ENCODE measurements around the gene RAMP3.

Gene RAMP3

DNA sequence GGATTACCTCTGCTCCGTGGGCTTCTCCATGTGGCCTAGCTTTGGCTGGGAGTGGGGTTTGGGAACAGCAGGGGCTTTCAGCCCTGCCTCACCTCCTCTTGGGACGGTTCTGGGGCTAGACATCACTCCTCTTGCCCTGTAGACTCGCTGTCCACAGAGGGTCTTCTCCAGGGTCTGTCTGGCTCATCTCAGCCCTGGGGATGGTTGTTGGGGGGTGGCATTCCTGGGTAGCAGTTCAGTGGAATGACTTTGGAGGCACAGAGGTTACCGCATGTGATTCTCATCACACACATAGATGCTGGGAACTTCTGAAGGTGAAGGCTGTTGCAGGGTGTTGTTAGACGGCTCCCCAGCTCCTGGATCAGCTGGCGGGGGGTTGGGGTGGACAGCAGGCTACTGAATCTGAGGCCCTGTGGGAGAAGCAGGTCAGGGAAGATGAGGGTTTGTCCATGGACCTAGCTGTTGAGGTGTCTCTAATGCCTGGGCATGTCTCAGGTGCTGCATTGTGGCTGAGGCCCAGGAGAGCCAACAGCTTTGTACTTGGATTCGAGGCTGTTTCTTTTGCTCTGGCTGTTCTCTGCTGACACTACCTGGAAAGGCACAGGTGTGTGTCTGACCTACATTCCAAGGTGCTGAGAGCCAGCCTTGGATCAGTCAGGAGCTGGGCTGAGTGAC, 23.8 kb downstream of the RAMP3 start:
- no peaks in the 10 kb centered on the region for H3F3A ChIP-seq (ENCODE audit: low read depth)
- H3K79me2 ChIP-seq (ENCODE audit: insufficient read depth, low read length): no peaks in the 10 kb centered on the region
- TF ChIP-seq, protein P1, sequence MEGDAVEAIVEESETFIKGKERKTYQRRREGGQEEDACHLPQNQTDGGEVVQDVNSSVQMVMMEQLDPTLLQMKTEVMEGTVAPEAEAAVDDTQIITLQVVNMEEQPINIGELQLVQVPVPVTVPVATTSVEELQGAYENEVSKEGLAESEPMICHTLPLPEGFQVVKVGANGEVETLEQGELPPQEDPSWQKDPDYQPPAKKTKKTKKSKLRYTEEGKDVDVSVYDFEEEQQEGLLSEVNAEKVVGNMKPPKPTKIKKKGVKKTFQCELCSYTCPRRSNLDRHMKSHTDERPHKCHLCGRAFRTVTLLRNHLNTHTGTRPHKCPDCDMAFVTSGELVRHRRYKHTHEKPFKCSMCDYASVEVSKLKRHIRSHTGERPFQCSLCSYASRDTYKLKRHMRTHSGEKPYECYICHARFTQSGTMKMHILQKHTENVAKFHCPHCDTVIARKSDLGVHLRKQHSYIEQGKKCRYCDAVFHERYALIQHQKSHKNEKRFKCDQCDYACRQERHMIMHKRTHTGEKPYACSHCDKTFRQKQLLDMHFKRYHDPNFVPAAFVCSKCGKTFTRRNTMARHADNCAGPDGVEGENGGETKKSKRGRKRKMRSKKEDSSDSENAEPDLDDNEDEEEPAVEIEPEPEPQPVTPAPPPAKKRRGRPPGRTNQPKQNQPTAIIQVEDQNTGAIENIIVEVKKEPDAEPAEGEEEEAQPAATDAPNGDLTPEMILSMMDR (conservative IDR thresholded peaks at IDR 0.05; ENCODE audit: low read length): no peak
- TF ChIP-seq EZH2phosphoT487 (IDR thresholded peaks at IDR 0.05; ENCODE audit: borderline replicate concordance): no peak
- H4K20me1 ChIP-seq (ENCODE audit: insufficient read depth, low read length, poor library complexity, severe bottlenecking): no peaks in the 10 kb centered on the region
- no peak overlapping the region for H3K4me3 ChIP-seq (ENCODE audit: low read length, poor library complexity, severe bottlenecking)
- H3K4me2 ChIP-seq (ENCODE audit: low read depth, low read length, poor library complexity, severe bottlenecking): no peak overlapping the region
- H3K9ac ChIP-seq (ENCODE audit: low read depth, low read length, poor library complexity, severe bottlenecking): no peak overlapping the region
- no peaks in the 10 kb centered on the region for H3K9me3 ChIP-seq (ENCODE audit: insufficient read depth, low read depth, low read length)
- no peaks in the 10 kb centered on the region for H3K27me3 ChIP-seq (ENCODE audit: insufficient read depth, low read length, poor library complexity, severe bottlenecking)
- H3K9me2 ChIP-seq (replicated peaks; ENCODE audit: low read depth, low read length): no peaks in the 10 kb centered on the region
- H3K4me1 ChIP-seq (ENCODE audit: insufficient read depth, low read length, poor library complexity, severe bottlenecking): no peaks in the 10 kb centered on the region
- H2AFZ ChIP-seq (ENCODE audit: low read length): no peak overlapping the region
- no peaks in the 10 kb centered on the region for H3K36me3 ChIP-seq (ENCODE audit: insufficient read depth, low read length)

DNA sequence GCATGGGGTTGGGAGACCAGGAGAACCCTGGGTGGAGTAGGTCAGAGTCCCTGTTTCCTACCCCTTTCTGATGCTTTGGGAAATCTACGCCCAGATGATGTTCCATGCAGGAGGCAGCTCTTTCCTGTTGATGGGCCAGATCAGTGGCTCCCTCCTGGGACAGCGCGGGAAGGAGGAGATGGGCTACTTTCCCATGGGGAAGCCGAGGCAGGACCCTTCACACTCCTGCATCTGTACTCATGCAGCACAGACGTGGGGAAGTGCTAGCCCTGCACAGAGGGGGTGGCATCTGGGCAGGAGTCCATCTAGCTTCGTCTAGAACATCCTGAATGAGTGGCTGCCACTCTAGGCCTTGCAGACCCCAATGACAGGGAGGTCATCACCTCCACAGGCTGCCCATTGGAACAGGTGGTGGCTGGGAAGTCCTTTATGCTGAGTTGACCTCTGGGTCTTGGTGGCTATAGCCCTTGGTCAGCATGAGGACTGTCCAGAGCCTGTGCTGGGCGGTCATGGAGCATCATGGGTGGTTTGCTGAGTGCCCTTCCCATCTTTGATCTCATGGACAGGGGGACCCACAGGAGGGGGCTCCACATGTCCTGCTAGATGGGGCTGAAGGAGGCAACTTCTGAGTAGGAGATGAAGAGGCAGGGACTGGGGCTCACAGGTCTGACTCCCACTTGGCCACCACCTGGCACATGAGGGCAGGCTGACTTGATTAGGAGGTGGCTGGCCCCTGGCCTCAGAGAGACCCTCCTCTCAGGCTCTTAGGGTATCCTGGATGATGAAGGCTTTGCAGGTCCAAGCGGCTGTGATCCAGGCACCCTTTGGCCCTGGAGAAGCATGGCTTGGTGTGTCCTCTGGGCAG, 24.6 kb downstream of the RAMP3 start:
- TF ChIP-seq, protein P1 (conservative IDR thresholded peaks at IDR 0.05; ENCODE audit: low read length): no peak
- Histone ChIP-seq H3K9me3 (ENCODE audit: insufficient read depth, low read depth, low read length) (no peaks in the 10 kb centered on the region), H3F3A (ENCODE audit: low read depth) (no peaks in the 10 kb centered on the region), H2AFZ (ENCODE audit: low read length) (no peak overlapping the region), H3K36me3 (ENCODE audit: insufficient read depth, low read length) (no peaks in the 10 kb centered on the region), H3K4me3 (ENCODE audit: low read length, poor library complexity, severe bottlenecking) (no peak overlapping the region), H3K9me2 (replicated peaks; ENCODE audit: low read depth, low read length) (no peaks in the 10 kb centered on the region), H3K79me2 (ENCODE audit: insufficient read depth, low read length) (no peaks in the 10 kb centered on the region), H3K4me2 (ENCODE audit: low read depth, low read length, poor library complexity, severe bottlenecking) (no peak overlapping the region), H3K4me1 (ENCODE audit: insufficient read depth, low read length, poor library complexity, severe bottlenecking) (no peaks in the 10 kb centered on the region), H3K9ac (ENCODE audit: low read depth, low read length, poor library complexity, severe bottlenecking) (no peak overlapping the region), H4K20me1 (ENCODE audit: insufficient read depth, low read length, poor library complexity, severe bottlenecking) (no peaks in the 10 kb centered on the region), H3K27me3 (ENCODE audit: insufficient read depth, low read length, poor library complexity, severe bottlenecking) (no peaks in the 10 kb centered on the region)

DNA sequence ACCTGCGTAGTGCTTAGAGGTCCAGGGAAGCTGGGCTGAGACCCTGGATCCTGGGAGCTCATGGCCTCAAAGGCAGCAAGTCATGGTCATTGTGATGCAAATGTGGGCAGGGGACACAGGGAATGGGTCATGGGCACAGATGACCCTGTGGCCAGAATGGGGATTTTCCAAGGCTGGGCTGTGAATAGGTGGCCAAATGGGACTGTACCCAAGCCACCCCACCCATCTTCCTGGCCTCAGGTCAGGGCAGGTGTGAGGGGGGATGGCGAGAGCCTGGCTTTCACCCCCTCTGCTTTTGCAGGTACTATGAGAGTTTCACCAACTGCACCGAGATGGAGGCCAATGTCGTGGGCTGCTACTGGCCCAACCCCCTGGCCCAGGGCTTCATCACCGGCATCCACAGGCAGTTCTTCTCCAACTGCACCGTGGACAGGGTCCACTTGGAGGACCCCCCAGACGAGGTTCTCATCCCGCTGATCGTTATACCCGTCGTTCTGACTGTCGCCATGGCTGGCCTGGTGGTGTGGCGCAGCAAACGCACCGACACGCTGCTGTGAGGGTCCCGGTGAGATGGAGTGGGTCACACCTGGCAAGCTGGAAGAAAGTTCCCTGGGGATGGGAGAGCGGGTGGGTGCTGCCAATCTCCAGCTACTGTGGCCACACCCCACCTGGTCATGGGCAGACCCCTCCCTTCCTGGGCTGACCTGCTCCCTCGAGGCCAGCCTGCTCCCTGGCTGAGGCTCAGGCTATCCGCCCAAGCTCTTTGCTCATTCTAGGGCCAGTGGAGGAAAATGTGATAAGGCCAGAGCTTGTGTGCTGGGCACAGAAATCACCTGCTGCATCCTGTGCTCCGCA, 25.5 kb downstream of the RAMP3 start:
- no peaks in the 10 kb centered on the region for H3F3A ChIP-seq (ENCODE audit: low read depth)
- no peaks in the 10 kb centered on the region for H3K79me2 ChIP-seq (ENCODE audit: insufficient read depth, low read length)
- no peaks in the 10 kb centered on the region for H3K36me3 ChIP-seq (ENCODE audit: insufficient read depth, low read length)
- H4K20me1 ChIP-seq (ENCODE audit: insufficient read depth, low read length, poor library complexity, severe bottlenecking): no peaks in the 10 kb centered on the region
- no peak overlapping the region for H2AFZ ChIP-seq (ENCODE audit: low read length)
- H3K9ac ChIP-seq (ENCODE audit: low read depth, low read length, poor library complexity, severe bottlenecking): no peak overlapping the region
- H3K27me3 ChIP-seq (ENCODE audit: insufficient read depth, low read length, poor library complexity, severe bottlenecking): no peaks in the 10 kb centered on the region
- TF ChIP-seq EZH2phosphoT487 (IDR thresholded peaks at IDR 0.05; ENCODE audit: borderline replicate concordance): no peak
- TF ChIP-seq, protein P1 (conservative IDR thresholded peaks at IDR 0.05; ENCODE audit: low read length): no peak
- H3K9me2 ChIP-seq (replicated peaks; ENCODE audit: low read depth, low read length): no peaks in the 10 kb centered on the region
- H3K4me1 ChIP-seq (ENCODE audit: insufficient read depth, low read length, poor library complexity, severe bottlenecking): no peaks in the 10 kb centered on the region
- H3K4me2 ChIP-seq (ENCODE audit: low read depth, low read length, poor library complexity, severe bottlenecking): no peak overlapping the region
- H3K4me3 ChIP-seq (ENCODE audit: low read length, poor library complexity, severe bottlenecking): no peak overlapping the region
- no peaks in the 10 kb centered on the region for H3K9me3 ChIP-seq (ENCODE audit: insufficient read depth, low read depth, low read length)

Data from Loucy (cell line).